ENCODE results near the gene ZNF614. TPM values are rescaled to one million over a fixed set of nuclear protein-coding genes. Genes with fewer than 3 reads are reported as not detected.
"Not testable (repeated sequence)": the region's sequence is repeated elsewhere in the genome, so short reads cannot be mapped to it uniquely, and the experiment has no call there.

ZNF614 gene
- polyA plus RNA-seq, 1 donor (not counting 4 experiments of a cell fraction or from before 2014, with no cell fraction given) = 5.9 TPM

DNA sequence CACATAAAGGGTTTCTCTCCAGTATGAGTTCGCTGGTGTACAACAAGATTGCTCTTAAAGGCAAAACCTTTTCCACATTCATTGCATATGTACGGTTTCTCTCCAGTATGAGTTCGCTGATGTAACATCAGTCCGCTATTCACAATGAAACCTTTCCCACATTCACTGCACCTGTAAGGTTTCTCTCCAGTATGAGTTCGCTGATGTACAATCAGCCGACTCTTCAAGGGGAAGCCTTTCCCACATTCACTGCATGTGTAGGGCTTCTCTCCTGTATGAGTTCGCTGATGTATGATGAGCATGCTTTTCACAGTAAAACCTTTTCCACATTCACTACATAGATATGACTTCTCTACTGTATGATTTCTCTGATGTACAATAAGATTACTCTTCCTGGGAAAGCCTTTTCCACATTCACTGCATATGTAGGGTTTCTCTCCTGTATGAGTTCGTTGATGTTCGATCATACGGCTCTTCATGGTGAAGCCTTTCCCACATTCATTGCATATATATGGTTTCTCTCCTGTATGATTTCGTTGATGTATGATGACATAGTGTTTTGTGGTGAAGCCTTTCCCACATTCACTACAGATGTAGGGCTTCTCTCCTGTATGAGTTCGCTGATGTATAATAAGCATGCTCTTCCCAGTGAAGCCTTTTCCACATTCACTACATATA is 6.0 kb upstream of the ZNF614 start:
- H3K27ac ChIP-seq (ENCODE audit: control insufficient read depth, insufficient read depth, low read length) = no peak overlapping the region
- H3K79me2 ChIP-seq (ENCODE audit: control insufficient read depth, insufficient read depth, low read length) = no peaks in the 10 kb centered on the region
- no peak overlapping the region for H2AFZ ChIP-seq (ENCODE audit: control insufficient read depth, low read length)
- FAIRE-seq = no peak
- H3K36me3 ChIP-seq (ENCODE audit: control insufficient read depth in 2 of 2, extremely low read depth in 1 of 2, insufficient read depth in 2 of 2, low read length in 2 of 2) = peaks cover 21 to 28% of the 10 kb centered on the region in 2 experiments
- no peaks in the 10 kb centered on the region for H4K20me1 ChIP-seq (ENCODE audit: control insufficient read depth, extremely low read depth, insufficient read depth, low read length)
- H3K9me1 ChIP-seq (ENCODE audit: control insufficient read depth, extremely low read depth, insufficient read depth, low read length) = no peaks in the 10 kb centered on the region
- H3K4me2 ChIP-seq (ENCODE audit: control insufficient read depth, extremely low read depth, insufficient read depth, low read depth, low read length) = no peak overlapping the region
- H3K9me3 ChIP-seq (ENCODE audit: control insufficient read depth, low read depth, low read length) = peaks cover 26% of the 10 kb centered on the region
- H3K4me3 ChIP-seq (ENCODE audit: control insufficient read depth in 2 of 3, extremely low read depth in 1 of 3, insufficient read depth in 2 of 3, low read depth in 1 of 3, low read length in 3 of 3) = no peak overlapping the region
- TF ChIP-seq, protein P1, sequence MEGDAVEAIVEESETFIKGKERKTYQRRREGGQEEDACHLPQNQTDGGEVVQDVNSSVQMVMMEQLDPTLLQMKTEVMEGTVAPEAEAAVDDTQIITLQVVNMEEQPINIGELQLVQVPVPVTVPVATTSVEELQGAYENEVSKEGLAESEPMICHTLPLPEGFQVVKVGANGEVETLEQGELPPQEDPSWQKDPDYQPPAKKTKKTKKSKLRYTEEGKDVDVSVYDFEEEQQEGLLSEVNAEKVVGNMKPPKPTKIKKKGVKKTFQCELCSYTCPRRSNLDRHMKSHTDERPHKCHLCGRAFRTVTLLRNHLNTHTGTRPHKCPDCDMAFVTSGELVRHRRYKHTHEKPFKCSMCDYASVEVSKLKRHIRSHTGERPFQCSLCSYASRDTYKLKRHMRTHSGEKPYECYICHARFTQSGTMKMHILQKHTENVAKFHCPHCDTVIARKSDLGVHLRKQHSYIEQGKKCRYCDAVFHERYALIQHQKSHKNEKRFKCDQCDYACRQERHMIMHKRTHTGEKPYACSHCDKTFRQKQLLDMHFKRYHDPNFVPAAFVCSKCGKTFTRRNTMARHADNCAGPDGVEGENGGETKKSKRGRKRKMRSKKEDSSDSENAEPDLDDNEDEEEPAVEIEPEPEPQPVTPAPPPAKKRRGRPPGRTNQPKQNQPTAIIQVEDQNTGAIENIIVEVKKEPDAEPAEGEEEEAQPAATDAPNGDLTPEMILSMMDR (optimal IDR thresholded peaks at IDR 0.05 in 1 of 3, IDR thresholded peaks at IDR 0.05 in 1 of 3, conservative IDR thresholded peaks at IDR 0.05 in 1 of 3; ENCODE audit: extremely low read depth in 1 of 3, insufficient read depth in 2 of 3, low read length in 3 of 3) = no peak
- no peak for TF ChIP-seq EZH2 (IDR thresholded peaks at IDR 0.05; ENCODE audit: low read length)
- no peak overlapping the region for H3K9ac ChIP-seq (ENCODE audit: control insufficient read depth, extremely low read depth, insufficient read depth, low read length)
- no peaks in the 10 kb centered on the region for H3K27me3 ChIP-seq (ENCODE audit: control insufficient read depth, extremely low read depth, insufficient read depth, low read length)
- no peak for DNase-seq (ENCODE audit: low read depth, low spot score)
- H3K4me1 ChIP-seq (ENCODE audit: control insufficient read depth, extremely low read depth, insufficient read depth, low read length) = no peaks in the 10 kb centered on the region
- dilution Hi-C loops (cut with MboI; ENCODE audit: extremely low pct_ligation_motif_present, low sequenced_read_pairs) = no loop called here

DNA sequence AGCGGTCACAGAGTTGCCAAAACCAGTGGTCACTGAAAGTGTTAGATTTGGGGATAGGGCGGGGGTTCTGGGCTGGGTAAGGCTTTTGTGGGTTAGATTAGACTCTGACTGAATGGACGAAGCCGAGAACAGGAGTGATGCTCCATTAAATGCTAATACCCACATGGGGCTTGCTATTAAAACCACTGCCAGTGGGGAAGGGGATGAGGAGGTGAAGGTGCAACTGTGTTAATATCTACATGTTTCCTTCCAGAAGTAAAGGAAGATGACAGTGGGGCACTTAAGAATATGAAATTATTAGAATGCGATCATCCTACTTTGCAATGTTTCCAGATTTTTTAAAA is 573 bp upstream of the ZNF614 start:
- peaks cover 18% of the 10 kb centered on the region for H3K79me2 ChIP-seq (ENCODE audit: control insufficient read depth, insufficient read depth, low read length)
- TF ChIP-seq, protein P1 (optimal IDR thresholded peaks at IDR 0.05 in 1 of 3, IDR thresholded peaks at IDR 0.05 in 1 of 3, conservative IDR thresholded peaks at IDR 0.05 in 1 of 3; ENCODE audit: extremely low read depth in 1 of 3, insufficient read depth in 2 of 3, low read length in 3 of 3) = no peak
- TF ChIP-seq EZH2 (IDR thresholded peaks at IDR 0.05; ENCODE audit: low read length) = no peak
- H3K4me3 ChIP-seq (ENCODE audit: control insufficient read depth in 2 of 3, extremely low read depth in 1 of 3, insufficient read depth in 2 of 3, low read depth in 1 of 3, low read length in 3 of 3) = peak overlapping the region; percentile 65 to 98 (median 98)
- H3K4me2 ChIP-seq (ENCODE audit: control insufficient read depth, extremely low read depth, insufficient read depth, low read depth, low read length) = peak overlapping the region; percentile 93
- H3K27ac ChIP-seq (ENCODE audit: control insufficient read depth, insufficient read depth, low read length) = peak overlapping the region; percentile 94
- FAIRE-seq (peak; percentile 5), DNase-seq (ENCODE audit: low read depth, low spot score) (no peak)
- peaks cover 11% of the 10 kb centered on the region for H3K9me3 ChIP-seq (ENCODE audit: control insufficient read depth, low read depth, low read length)
- dilution Hi-C loops (cut with MboI; ENCODE audit: extremely low pct_ligation_motif_present, low sequenced_read_pairs) = no loop called here
- H3K9me1 ChIP-seq (ENCODE audit: control insufficient read depth, extremely low read depth, insufficient read depth, low read length) = no peaks in the 10 kb centered on the region
- no peaks in the 10 kb centered on the region for H4K20me1 ChIP-seq (ENCODE audit: control insufficient read depth, extremely low read depth, insufficient read depth, low read length)
- peak overlapping the region; percentile 99 for H3K9ac ChIP-seq (ENCODE audit: control insufficient read depth, extremely low read depth, insufficient read depth, low read length)
- peak overlapping the region; percentile 100 for H2AFZ ChIP-seq (ENCODE audit: control insufficient read depth, low read length)
- H3K36me3 ChIP-seq (ENCODE audit: control insufficient read depth in 2 of 2, extremely low read depth in 1 of 2, insufficient read depth in 2 of 2, low read length in 2 of 2) = peaks cover 4 to 14% of the 10 kb centered on the region in 2 experiments
- peaks cover 8% of the 10 kb centered on the region for H3K4me1 ChIP-seq (ENCODE audit: control insufficient read depth, extremely low read depth, insufficient read depth, low read length)
- H3K27me3 ChIP-seq (ENCODE audit: control insufficient read depth, extremely low read depth, insufficient read depth, low read length) = no peaks in the 10 kb centered on the region

DNA sequence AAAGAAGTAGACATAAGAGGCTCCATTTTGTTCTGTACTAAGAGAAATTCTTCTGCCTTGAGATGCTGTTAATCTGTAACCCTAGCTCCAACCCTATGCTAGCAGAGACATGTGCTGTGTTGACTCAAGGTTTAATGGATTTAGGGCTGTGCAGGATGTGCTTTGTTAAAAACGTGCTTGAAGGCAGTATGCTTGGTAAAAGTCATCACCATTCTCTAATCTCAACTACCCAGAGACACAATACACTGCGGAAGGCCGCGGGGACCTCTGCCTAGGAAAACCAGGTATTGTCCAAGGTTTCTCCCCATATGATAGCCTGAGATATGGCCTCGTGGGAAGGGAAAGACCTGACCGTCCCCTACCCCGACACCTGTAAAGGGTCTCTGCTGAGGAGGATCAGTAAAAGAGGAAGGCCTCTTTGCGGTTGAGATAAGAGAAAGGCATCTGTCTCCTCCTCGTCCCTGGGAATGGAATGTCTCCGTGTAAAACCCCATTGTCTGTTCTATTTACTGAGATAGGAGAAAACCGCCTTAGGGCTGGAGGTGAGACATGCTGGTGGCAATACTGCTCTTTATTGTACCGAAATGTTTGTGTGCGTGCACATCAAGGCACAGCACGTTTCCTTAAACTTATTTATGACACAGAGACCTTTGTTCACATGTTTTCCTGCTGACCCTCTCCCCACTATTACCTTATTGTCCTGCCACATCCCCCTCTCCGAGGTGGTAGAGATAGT is 1.8 kb downstream of the ZNF614 start:
- FAIRE-seq; H3K9ac ChIP-seq (ENCODE audit: control insufficient read depth, extremely low read depth, insufficient read depth, low read length); H3K4me1 ChIP-seq (ENCODE audit: control insufficient read depth, extremely low read depth, insufficient read depth, low read length); H4K20me1 ChIP-seq (ENCODE audit: control insufficient read depth, extremely low read depth, insufficient read depth, low read length); H3K4me2 ChIP-seq (ENCODE audit: control insufficient read depth, extremely low read depth, insufficient read depth, low read depth, low read length); H2AFZ ChIP-seq (ENCODE audit: control insufficient read depth, low read length); dilution Hi-C loops (cut with MboI; ENCODE audit: extremely low pct_ligation_motif_present, low sequenced_read_pairs); H3K9me3 ChIP-seq (ENCODE audit: control insufficient read depth, low read depth, low read length); H3K27me3 ChIP-seq (ENCODE audit: control insufficient read depth, extremely low read depth, insufficient read depth, low read length); H3K4me3 ChIP-seq (ENCODE audit: control insufficient read depth in 2 of 3, extremely low read depth in 1 of 3, insufficient read depth in 2 of 3, low read depth in 1 of 3, low read length in 3 of 3); DNase-seq (ENCODE audit: low read depth, low spot score); H3K27ac ChIP-seq (ENCODE audit: control insufficient read depth, insufficient read depth, low read length); H3K9me1 ChIP-seq (ENCODE audit: control insufficient read depth, extremely low read depth, insufficient read depth, low read length): not testable (repeated sequence)
- H3K36me3 ChIP-seq (ENCODE audit: control insufficient read depth in 2 of 2, extremely low read depth in 1 of 2, insufficient read depth in 2 of 2, low read length in 2 of 2) = peaks cover 5 to 18% of the 10 kb centered on the region in 2 experiments
- peaks cover 19% of the 10 kb centered on the region for H3K79me2 ChIP-seq (ENCODE audit: control insufficient read depth, insufficient read depth, low read length)

Measured in keratinocyte (primary cell).